ELF-1 (cell line): ENCODE data around the gene KLF2.

Experiments
- DNase-seq: peaks from one replicate; pipeline ENCODE4 v3.0.0-alpha.2; 2016; ENCODE audit warnings: low read depth, low spot score

KLF2 gene

GRCh38 chr19:16306728-16307402, 17.8 kb upstream of the KLF2 start:
- DNase-seq = no peak

GRCh38 chr19:16308081-16308480, 16.5 kb upstream of the KLF2 start:
- DNase-seq = no peak

- DNase-seq = no peak
These were observed 15.0 kb upstream of the KLF2 start for GRCh38 chr19:16309643-16310042.

GRCh38 chr19:16315825-16316505, 8.7 kb upstream of the KLF2 start:
- no peak for DNase-seq

- DNase-seq = no peak
These were observed 8.1 kb upstream of the KLF2 start for GRCh38 chr19:16316506-16316882.

- DNase-seq = no peak
These were observed 5.1 kb upstream of the KLF2 start for GRCh38 chr19:16319481-16319880.

GRCh38 chr19:16320987-16321386, 3.6 kb upstream of the KLF2 start:
- no peak for DNase-seq

GRCh38 chr19:16325161-16325527, 518 bp downstream of the KLF2 start:
- DNase-seq = peak; percentile 19

- DNase-seq = peak; percentile 54
These were observed 1.2 kb downstream of the KLF2 start for GRCh38 chr19:16325641-16326400.

GRCh38 chr19:16326401-16327168, 2.0 kb downstream of the KLF2 start:
- peak; percentile 62 for DNase-seq

GRCh38 chr19:16327169-16327475, 2.5 kb downstream of the KLF2 start:
- DNase-seq = no peak

GRCh38 chr19:16327501-16327900, 2.9 kb downstream of the KLF2 start:
- DNase-seq = no peak

GRCh38 chr19:16327911-16328823, 3.5 kb downstream of the KLF2 start:
- no peak for DNase-seq

- DNase-seq = no peak
These were observed 4.3 kb downstream of the KLF2 start for GRCh38 chr19:16328824-16329482.

GRCh38 chr19:16330368-16330801, 5.8 kb downstream of the KLF2 start:
- peak; percentile 34 for DNase-seq

- no peak for DNase-seq
These were observed 6.4 kb downstream of the KLF2 start for GRCh38 chr19:16330806-16331690.

- DNase-seq = no peak
These were observed 8.5 kb downstream of the KLF2 start for GRCh38 chr19:16333001-16333586.

- no peak for DNase-seq
These were observed 9.8 kb downstream of the KLF2 start for GRCh38 chr19:16334411-16334810.

GRCh38 chr19:16335226-16335625, 10.6 kb downstream of the KLF2 start:
- DNase-seq = no peak
